SW480 (cell line): ENCODE results near the gene SSRP1.
"Not testable (repeated sequence)": the region's sequence is repeated elsewhere in the genome, so short reads cannot be mapped to it uniquely, and the experiment has no call there.

Experiments
- DNase-seq: peaks from one replicate; pipeline ENCODE4 v3.0.0-alpha.2; 2016; ENCODE audit warnings: low spot score

SSRP1 gene, protein sequence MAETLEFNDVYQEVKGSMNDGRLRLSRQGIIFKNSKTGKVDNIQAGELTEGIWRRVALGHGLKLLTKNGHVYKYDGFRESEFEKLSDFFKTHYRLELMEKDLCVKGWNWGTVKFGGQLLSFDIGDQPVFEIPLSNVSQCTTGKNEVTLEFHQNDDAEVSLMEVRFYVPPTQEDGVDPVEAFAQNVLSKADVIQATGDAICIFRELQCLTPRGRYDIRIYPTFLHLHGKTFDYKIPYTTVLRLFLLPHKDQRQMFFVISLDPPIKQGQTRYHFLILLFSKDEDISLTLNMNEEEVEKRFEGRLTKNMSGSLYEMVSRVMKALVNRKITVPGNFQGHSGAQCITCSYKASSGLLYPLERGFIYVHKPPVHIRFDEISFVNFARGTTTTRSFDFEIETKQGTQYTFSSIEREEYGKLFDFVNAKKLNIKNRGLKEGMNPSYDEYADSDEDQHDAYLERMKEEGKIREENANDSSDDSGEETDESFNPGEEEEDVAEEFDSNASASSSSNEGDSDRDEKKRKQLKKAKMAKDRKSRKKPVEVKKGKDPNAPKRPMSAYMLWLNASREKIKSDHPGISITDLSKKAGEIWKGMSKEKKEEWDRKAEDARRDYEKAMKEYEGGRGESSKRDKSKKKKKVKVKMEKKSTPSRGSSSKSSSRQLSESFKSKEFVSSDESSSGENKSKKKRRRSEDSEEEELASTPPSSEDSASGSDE

DNA sequence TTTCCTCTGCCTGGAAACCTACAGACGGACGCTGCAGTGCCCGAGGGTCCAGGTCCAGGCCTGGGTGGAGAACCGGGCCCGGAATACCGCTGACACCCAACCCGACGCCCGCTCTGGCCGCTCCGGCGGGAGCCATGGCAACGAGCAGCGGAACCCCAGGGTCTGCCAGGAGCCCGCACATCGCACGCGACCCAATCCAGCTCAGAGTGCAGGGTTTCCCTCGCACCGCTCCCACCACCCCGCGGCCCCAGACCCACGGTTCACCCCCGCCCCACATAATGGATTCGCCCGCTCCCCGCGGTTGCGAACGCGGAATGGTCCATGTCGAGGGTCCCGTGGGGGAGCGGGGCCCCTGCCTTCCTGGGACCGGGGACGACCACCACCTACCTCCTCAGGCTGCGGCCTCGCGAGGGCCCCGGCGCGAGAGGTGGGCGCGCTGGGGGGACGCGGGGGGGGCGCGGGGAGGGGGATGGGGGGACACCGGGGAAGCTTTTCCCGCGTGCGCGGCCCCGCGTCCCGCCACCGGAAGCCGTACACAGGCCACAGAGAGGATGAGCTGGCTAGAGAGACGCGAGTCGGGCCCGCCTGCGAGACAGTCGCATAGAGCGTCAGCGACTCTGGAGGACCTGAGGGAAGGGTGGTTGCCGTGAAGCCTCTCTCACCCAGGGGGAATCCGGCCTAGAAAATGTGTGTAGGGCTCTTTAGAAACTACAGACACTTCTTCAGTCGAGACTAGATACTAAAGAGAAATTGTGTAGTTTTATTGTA is at the start of gene SSRP1:
Gene SSRP1, minus strand, starts transcription at position 550 of the 768 bp plus-strand sequence. CDS start 771 bp downstream, outside the sequence.
- DNase-seq = peak; percentile 92

DNA sequence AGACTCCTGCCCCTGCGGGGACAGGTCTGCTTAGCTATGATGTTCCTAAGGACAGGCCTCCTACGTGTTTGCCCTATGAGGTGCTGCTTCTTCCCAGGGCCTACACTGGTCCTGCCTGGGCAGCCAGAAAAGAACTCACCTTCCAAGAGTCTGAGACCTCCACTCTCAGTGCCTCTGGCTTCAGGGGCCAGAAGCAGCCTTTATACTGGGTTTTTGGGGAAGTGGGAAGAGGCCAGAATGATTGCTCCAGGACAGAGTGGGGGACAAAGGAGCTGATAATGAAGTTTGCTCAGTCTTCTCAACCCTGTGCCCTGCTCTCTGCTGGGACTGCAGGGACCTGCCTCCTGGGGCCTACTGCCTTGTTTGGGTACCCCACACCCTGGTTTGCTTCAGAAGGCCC is 45.3 kb upstream of the SSRP1 start, which contains the start of gene PRG3:
Gene PRG3, minus strand, starts transcription at position 176 of the 400 bp plus-strand sequence. CDS start 442 bp downstream, outside the sequence.
- DNase-seq = no peak

DNA sequence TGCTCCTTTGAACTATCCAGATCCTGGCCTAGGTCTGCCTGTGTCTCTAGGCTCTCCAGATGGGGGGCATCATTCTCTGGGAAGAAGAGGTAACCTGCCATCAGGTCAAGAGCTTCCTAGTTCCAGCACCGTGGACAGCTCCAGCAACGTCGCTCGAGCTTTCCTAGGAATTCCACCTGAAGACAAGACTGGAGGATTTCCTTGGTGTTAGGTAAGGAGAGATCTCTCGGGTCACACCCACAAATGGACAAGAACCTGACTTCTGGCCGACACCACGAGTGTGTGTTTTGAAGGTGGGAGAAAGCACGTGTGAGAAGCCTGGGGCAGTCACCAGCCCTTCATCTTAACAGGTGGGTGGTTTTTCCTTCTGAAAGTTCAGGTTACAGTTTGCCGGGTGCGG is 44.0 kb upstream of the SSRP1 start:
- no peak for DNase-seq

DNA sequence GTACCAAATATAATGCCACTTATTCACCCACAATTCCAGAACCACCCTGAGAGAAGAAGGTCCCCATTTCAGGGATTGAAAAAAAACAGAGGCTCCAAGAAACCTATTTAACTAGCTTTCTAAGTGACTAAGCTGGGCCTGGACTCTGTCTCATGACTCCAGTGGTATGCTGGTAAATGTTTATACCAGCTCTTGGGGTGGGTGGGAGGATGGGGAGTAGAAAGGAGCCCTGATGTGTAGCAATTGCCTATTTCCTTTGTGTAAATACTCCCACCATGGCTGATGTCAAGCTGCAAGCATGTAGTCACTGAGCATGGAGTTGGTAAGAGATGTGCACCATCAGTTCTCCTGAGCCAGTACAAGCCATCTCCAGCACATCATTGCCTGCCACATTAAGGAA is 42.5 kb upstream of the SSRP1 start:
- DNase-seq = no peak

DNA sequence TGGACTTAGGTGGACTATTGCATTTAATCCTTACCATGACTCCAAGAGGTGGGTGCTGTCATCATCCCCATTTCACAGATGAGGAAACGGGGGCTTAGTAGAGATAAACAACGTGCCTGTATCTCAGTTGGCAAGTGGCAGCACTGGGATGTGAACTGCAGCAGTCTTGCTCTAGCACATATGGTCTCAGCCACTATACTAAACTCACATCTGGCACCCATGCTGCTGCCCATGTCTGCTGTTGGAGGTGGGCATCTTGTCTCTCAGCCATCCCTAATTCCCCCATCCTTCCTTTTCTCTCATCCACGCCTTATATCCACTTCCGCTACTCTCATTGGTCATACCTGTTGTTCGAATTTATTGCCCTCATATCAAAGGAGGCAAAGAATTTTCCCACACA is 41.4 kb upstream of the SSRP1 start:
- DNase-seq = peak; percentile 49

DNA sequence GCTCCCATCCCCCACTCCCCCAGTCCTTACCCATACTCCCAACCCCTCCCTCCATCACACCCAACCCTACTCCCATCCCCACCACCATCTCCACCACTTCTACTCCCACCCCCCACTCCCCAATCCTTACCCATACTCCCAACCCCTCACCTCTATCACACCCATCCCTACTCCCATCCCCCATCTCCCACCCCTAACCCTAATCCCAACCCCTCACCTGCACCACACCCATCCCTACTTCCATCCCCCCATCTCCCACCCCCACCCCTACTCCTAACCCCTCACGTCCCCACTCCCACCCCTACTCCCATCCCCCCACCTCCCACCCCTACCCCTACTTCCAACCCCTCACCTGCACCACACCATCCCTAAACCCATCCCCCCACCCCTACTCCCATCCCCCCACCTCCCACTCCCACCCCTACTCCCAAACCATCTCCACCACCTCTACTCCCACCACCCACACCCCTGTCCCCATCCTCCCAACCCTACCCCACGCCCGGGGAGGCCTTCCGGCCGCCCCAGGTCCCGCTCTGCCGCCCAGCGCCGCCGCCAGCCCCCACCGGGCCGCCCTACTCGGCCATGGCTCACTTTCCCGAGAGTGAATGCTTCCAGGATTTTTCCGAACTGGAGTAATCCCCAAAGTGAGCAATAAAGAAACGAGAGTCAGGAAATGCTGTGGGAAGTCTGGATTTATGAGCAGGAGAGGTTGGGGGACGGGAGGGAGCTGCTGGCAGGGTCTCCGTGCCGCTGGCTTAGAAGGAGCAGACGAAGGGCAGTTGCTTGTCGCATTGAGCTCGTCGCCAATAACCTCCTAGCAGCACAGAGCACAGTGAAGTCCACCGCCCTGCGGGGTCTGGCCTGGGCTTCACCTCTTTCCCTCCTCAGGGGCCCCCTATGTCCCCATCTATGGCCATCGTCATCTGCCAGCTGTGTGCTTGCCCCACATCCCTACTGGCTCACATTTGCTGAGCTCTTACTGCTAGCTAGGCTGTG is 40.7 kb upstream of the SSRP1 start:
- no peak for DNase-seq

DNA sequence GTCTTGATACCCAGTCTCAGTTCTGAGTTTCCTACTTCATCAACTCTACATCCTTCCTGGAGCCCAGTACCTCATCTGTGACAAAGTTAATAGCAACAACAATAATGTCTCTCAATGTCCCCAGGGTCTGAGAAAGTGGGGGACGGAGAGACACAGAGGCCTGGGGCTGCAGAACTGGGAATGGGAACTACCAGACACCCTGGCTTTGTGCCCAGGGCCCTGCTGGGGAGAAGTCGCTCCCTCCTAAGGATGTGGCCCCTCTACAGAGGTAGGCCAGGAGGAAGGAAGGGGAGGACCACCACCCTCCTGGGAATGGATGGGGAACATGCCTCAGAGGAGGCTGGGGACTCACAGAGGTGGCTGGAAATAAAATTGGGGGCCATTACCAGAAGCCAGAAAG is 39.8 kb upstream of the SSRP1 start:
- DNase-seq = no peak

DNA sequence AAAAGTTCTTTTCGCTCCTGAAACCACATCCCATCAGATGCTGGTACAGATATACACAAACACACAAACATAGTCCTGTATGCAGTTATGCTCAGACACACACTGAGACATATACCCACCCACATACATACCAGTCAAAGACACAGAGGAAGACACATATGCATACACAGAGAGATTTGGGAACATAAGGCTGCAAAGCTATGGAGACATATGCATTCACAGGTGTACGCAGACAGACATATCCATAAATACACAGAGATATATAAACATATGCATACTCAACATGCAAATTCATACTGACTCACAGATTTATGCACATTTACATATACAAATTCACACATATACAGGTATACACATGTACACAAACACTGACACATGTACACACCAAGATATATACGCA is 39.3 kb upstream of the SSRP1 start:
- no peak for DNase-seq

DNA sequence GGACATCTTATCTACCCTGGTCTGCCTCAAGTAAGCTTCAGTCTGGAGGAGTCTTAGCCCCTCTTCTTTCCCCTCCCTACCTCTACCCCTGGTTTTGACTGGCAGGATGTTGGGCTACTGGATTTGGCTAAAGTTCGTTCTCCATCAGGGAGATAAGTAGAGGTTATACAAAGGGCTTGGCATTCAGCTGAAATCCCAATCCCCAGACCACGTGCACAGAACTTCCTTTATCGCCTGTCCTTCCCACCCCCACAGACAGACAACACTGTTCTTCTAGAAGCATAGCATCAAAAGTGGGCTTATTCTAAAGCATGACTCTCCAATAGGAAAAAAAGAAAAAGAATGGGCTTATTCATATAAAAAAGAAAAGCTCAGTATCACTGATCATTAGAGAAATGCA is 37.5 kb upstream of the SSRP1 start:
- no peak for DNase-seq

DNA sequence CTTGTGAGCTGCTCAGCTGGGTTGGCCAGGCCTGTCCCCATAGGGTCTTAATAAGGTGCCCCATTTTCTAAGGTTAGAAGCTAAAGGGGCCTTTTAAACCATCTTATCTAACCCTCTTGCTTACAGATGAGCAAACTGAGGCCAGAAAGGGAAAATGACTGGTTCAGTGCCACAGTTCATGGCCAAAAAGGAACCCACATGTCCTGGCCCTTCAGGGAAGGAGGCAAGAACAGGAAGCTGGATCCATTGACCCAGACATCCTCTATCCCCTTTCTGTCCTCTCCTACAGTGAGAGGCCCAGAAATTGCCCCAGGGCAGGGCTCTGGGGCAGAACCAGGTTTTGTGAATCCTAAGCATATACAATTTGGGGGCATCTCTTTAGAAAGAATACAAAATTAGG is 35.2 kb upstream of the SSRP1 start:
- DNase-seq = no peak

DNA sequence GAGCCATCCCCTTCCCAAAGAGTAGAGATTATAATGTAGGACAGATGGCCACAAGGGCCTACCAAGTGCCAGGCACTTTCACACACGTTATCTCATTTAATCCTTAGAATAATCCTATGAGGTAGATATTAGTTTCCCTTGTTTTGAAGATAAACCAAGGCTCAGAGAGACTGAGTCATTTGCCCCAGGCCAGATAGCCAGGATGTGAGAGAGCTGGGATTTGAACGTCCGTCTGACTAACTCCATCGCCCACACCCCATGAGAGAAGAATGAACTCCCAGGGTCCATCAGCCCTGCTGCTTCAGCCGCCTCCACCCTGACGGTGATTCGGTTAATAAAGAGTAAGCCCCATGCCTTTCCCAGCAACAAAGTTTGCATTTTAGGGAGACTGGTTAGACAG is 34.6 kb upstream of the SSRP1 start:
- no peak for DNase-seq

DNA sequence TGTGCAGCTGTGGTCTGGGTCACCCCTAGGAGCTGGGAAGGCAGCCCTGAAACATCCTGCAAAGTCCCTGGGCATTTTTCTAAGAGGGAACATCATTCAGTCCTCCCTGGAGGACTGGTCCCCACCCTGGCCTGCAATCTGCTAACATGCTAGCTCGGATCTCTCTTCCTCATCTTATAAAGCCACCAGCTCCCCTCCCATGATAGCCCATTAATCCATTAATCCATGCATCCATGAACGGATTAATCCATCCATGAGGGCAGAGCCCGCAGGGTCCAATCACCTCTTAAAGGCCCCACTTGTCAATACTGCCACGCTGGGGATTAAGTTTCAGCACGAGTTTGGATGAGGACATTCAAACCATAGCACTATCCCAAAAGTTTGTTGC is 33.1 kb upstream of the SSRP1 start:
- DNase-seq = no peak

DNA sequence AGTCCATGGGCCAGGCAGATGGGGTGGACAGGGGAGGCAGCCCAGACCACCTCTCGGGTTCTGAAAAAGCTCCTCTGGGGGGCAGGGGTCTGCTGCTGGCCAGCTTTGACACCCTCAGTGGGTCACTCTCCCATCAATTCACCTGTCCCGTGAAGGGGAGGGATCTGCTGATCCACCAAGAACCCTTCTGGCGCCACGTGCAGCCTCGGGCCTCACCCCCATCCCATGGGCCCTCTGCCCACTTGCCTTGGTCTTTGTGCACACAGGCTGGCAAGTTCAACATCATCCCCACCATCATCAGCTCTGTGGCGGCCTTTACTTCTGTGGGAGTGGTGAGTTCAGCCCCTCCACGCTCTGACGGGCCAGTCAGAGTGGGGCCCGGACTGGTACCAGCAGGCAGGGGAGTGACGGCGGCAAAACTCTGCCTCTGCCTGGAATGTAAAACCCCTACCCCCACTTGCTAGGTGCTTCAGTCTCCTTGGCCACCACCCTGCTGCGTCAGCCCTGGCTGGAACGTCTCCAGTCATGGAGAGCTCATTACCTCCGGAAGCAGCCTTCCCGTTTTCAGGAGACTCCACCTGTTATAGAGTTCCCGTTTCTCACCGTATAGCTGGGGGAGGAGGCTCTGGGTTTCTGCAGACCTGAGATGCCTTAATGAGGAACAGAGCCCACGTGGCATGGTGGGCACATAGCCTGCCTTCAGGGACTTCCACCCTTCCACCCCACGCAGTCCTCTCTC is 32.6 kb upstream of the SSRP1 start:
- DNase-seq = no peak

DNA sequence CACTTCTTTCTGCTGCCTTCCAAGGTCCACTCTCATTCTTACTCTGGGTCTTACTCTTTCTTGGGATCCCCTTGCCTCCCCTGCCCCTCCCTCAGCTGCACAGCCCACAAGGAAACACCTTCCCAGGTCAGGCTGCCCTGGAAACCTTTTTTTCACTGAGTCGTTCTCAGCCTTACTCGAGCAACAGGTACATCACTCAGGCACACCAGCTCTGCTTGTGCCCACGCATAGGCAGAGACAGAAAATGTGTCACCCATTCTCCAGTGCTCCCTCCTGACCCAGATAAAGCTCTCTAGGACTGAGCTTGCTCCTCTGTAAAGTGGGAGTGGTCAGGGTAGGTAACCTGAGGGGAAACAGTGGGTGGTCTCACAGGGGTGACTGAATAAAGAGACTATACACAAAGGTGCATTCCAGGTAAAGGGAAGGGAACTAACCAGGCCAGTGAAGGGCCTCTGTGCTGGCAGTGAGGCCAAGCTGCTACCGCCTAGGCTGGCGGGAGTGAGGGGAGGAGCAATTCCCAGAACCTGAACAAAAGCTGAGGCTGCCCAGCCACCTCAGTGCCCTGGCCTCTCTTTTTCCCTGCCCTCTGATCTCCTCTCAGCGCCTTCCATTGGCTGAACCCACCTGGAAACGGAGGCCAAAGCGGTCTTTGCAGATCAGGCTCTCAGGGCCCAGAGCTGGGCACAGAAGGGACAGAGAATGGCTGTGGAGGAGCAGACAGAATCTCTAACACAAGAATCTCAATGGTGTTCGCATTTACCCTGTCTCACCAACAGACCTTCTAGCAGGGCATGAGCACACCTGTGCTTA is 29.4 kb upstream of the SSRP1 start:
- DNase-seq = no peak

DNA sequence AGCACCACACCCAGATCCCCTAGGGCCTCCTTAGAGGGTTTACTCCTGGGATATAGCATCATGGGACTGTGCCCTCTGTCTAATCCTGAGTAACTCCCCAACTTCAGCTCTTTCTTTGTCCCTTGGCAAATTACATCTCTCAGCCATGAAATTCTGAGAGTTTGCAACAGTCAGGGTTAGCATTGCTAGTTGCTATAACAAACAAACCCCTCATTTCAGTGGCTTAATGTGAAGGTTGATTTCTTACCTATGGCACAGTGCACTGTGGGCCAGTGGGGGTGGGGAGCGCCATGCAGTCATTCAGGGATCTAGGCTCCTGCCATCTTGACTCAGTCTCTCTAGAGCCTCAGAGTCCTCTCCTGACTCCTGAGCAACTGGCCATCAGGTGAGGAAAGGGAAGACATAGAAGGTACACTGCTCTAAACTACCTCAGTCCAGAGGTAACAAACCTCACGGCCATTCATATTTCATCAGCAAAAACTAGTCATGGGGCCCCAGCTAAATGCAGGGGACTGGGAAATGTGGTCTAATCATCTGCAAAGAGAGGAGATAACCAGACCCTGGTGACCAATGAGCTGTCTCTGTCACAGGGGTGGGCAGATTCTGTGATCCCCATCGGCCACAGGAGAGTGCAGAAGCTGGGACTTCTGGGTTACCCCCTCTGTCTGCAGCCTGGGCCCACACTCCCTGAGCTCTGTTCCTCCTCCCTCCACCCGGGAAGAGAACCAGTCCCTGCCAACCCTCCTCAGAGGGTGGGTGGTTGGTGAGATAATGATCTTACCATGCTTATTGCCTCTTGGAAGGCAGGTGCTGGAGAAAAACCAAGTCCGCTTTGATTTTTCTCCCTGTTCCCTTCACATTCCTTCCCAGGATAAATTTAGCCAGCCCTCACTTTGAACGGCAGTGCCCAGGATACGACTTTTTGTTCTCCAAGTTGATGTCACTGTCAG is 27.7 kb upstream of the SSRP1 start:
- DNase-seq = no peak

DNA sequence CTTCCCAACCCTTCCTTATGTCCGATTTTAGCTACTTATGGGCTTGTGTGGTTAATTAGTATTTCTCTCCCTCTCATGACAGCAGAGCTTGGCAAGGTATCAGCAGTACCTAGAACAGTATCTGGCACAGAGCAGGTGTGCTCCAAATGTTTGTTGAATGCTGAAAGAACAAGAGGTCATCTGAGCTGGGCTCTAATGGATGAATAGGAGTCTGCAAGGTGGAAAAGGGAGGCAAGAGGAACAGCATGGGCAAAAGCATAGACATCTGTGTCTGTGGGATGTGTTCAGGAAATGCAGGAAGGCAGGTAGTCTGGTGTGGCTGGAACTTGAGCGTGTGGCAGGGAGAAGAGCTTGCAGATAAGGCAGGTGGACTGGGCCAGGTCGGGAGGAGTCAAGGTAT is 26.2 kb upstream of the SSRP1 start:
- no peak for DNase-seq

DNA sequence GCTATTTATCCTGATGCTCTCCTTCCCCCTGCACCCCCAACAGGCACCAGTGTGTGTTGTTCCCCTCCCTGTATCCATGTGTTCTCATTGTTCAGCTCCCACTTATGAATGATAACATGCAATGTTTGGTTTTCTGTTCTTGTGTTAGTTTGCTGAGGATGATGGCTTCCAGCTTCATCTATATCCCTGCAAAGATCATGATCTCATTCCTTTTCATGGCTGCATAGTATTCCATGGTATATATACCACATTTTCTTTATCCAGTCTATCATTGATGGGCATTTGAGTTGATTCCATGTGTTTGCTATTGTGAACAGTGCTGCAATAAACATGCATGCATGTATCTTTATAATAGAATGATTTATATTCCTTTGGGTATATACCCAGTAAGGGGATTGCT is 25.7 kb upstream of the SSRP1 start:
- not testable (repeated sequence) for DNase-seq

DNA sequence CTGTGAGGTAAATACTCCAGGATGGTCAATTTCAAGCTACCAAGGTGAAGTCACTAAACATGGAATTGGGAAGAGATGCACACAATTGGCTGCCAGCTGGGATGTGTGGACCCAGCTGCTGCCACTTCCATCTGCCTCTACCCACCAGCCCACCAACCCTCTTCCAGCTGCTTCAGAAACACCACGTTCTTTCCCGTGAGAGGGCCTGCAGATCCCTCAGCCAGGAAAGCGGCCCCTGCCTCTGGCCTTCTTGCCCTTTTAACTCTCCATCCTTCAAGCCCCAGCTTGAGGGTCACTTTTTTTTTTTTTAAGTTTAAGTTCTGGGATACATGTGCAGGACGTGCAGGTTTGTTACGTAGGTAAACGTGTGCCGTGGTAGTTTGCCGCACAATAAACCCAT is 25.3 kb upstream of the SSRP1 start:
- no peak for DNase-seq
